IMR-90 (cell line): ENCODE measurements around the gene TFPI. TPM values are rescaled to one million over a fixed set of nuclear protein-coding genes. Genes with fewer than 3 reads are reported as not detected.

ENCODE experiments used
- ATAC-seq: fragments of 200-7000 bp; cut with Tn5 transposase; 2 replicates; pipeline ENCODE4 v1.9.1; 2020; ENCODE audit warnings: low read depth, mild to moderate bottlenecking, moderate library complexity
- BruUV-seq: library from RNA; stranded (reverse); fragments of 400-500 nt; replicated peaks from 2 replicates; lab custom pipeline; 2021; lab: Mats Ljungman, UMichigan
- CTCF ChIA-PET: fragments of 300-600 bp; formaldehyde crosslinking; extraction: SDS; loops from one replicate; lab custom pipeline; 2021; ENCODE audit warnings: antibody characterized with exemption; lab: Yijun Ruan, JAX
- POLR2A ChIA-PET: fragments of 300-600 bp; sonication (Branson Sonifier 250); formaldehyde crosslinking; loops from one replicate; lab custom pipeline; 2022; ENCODE audit warnings: antibody characterized with exemption; ENCODE audit not compliant: unreplicated experiment; lab: Charles Lee
- DNase-seq: peaks from one replicate; pipeline ENCODE4 v3.0.0; 2013
- H2AFZ ChIP-seq: replicated peaks from 2 replicates; pipeline ENCODE3; 2013; ENCODE audit warnings: low read length, mild to moderate bottlenecking; ENCODE audit not compliant: poor library complexity
- H2AK5ac ChIP-seq: 2 replicates; pipeline ENCODE4 v1.6.1; 2013; ENCODE audit warnings: low read depth, low read length, inconsistent platforms
- H2AK9ac ChIP-seq: replicated peaks from 2 replicates; pipeline ENCODE3; 2013; ENCODE audit warnings: mild to moderate bottlenecking, low read depth, low read length, moderate library complexity; ENCODE audit not compliant: poor library complexity
- H2BK120ac ChIP-seq: 2 replicates; pipeline ENCODE4 v1.6.1; 2013; ENCODE audit warnings: low read depth, low read length, inconsistent platforms
- H2BK15ac ChIP-seq: 3 replicates; pipeline ENCODE4 v1.6.1; 2013; ENCODE audit warnings: low read depth, low read length, inconsistent platforms
- H2BK20ac ChIP-seq: 2 replicates; pipeline ENCODE4 v1.6.1; 2013; ENCODE audit warnings: low read depth, mild to moderate bottlenecking, inconsistent platforms, low read length, moderate library complexity
- H2BK5ac ChIP-seq: 2 replicates; pipeline ENCODE4 v1.6.1; 2013; ENCODE audit warnings: mild to moderate bottlenecking, low read depth, low read length, inconsistent platforms; ENCODE audit not compliant: poor library complexity, severe bottlenecking
- H3K14ac ChIP-seq: replicated peaks from 2 replicates; pipeline ENCODE4 v1.6.1; 2013; ENCODE audit warnings: low read depth, low read length, inconsistent platforms
- H3K18ac ChIP-seq: 2 replicates; pipeline ENCODE4 v1.6.1; 2013; ENCODE audit warnings: low read depth, low read length, control low read depth
- H3K23ac ChIP-seq: 2 replicates; pipeline ENCODE4 v1.6.1; 2013; ENCODE audit warnings: low read depth, low read length, inconsistent platforms
- H3K27ac ChIP-seq: 2 replicates; pipeline ENCODE4 v1.5.1; 2013; ENCODE audit warnings: mild to moderate bottlenecking, control low read depth, low read length; ENCODE audit not compliant: insufficient read depth
- H3K27me3 ChIP-seq: 2 replicates; pipeline ENCODE4 v1.6.1; 2013; ENCODE audit warnings: low read length; ENCODE audit not compliant: control insufficient read depth, insufficient read depth
- H3K36me3 ChIP-seq: 2 replicates; pipeline ENCODE4 v1.6.1; 2013; ENCODE audit warnings: low read length, mixed read lengths; ENCODE audit not compliant: control insufficient read depth, insufficient read depth
- H3K4ac ChIP-seq: 2 replicates; pipeline ENCODE4 v1.6.1; 2013; ENCODE audit warnings: low read depth, low read length, inconsistent platforms
- H3K4me1 ChIP-seq: 2 replicates; pipeline ENCODE4 v1.6.1; 2013; ENCODE audit warnings: low read length, mixed read lengths; ENCODE audit not compliant: control insufficient read depth, insufficient read depth
- H3K4me2 ChIP-seq: 2 replicates; pipeline ENCODE4 v1.6.1; 2013; ENCODE audit warnings: low read depth, mild to moderate bottlenecking, control low read depth, low read length, moderate library complexity
- H3K4me3 ChIP-seq: 2 replicates; pipeline ENCODE4 v1.5.1; 2013; ENCODE audit warnings: low read depth, mild to moderate bottlenecking, control low read depth, low read length, moderate library complexity; ENCODE audit not compliant: insufficient read depth
- H3K56ac ChIP-seq: 2 replicates; pipeline ENCODE4 v1.6.1; 2013; ENCODE audit warnings: low read length, inconsistent platforms; ENCODE audit not compliant: insufficient read depth; ENCODE audit errors: extremely low read depth
- H3K79me1 ChIP-seq, 2 experiments: 2 replicates each; pipeline ENCODE4 v1.6.1; 2013; ENCODE audit warnings: low read length in 2 of 2, inconsistent platforms in 1 of 2, low read depth in 1 of 2
- H3K9ac ChIP-seq: 2 replicates; pipeline ENCODE4 v1.6.1; 2013; ENCODE audit warnings: low read depth, low read length, control low read depth
- H3K9me1 ChIP-seq: 2 replicates; pipeline ENCODE4 v1.6.1; 2013; ENCODE audit warnings: low read length, inconsistent platforms; ENCODE audit not compliant: insufficient read depth
- H3K9me3 ChIP-seq: 2 replicates; pipeline ENCODE4 v1.6.1; 2013; ENCODE audit warnings: low read length; ENCODE audit not compliant: control insufficient read depth, insufficient read depth
- H4K20me1 ChIP-seq: 2 replicates; pipeline ENCODE4 v1.6.1; 2013; ENCODE audit warnings: low read length, inconsistent platforms; ENCODE audit not compliant: insufficient read depth
- H4K5ac ChIP-seq: 2 replicates; pipeline ENCODE4 v1.6.1; 2013; ENCODE audit warnings: mild to moderate bottlenecking, low read depth, low read length, control low read depth
- H4K8ac ChIP-seq, 2 experiments: 2 replicates each; pipeline ENCODE4 v1.6.1; 2013; ENCODE audit warnings: low read depth in 2 of 2, low read length in 2 of 2, control low read depth in 1 of 2, inconsistent platforms in 1 of 2
- H4K91ac ChIP-seq: 2 replicates; pipeline ENCODE4 v1.6.1; 2013; ENCODE audit warnings: low read depth, low read length, inconsistent platforms; ENCODE audit not compliant: insufficient read depth
- BHLHE40 ChIP-seq: fragments of 150-350 bp; IDR thresholded peaks from 2 replicates; pipeline ENCODE4 v1.6.1; 2016; ENCODE audit warnings: mild to moderate bottlenecking, low read depth, low read length
- CEBPB ChIP-seq: IDR thresholded peaks from 2 replicates; pipeline ENCODE4 v1.6.1; 2012; ENCODE audit warnings: low read depth, low read length, improper control_type of control experiment
- CHD1 ChIP-seq: IDR thresholded peaks from 2 replicates; pipeline ENCODE4 v1.6.1; 2012; ENCODE audit warnings: low read depth, low read length, improper control_type of control experiment
- FOS ChIP-seq: fragments of 150-350 bp; IDR thresholded peaks from 2 replicates; pipeline ENCODE4 v1.6.1; 2016; ENCODE audit warnings: low read depth, low read length
- MAFK ChIP-seq: IDR thresholded peaks from 2 replicates; pipeline ENCODE4 v1.6.1; 2012; ENCODE audit warnings: low read depth, low read length, improper control_type of control experiment
- MAZ ChIP-seq: IDR thresholded peaks from 2 replicates; pipeline ENCODE4 v1.6.1; 2012; ENCODE audit warnings: low read depth, mild to moderate bottlenecking, low read length, improper control_type of control experiment, moderate library complexity, borderline replicate concordance
- MXI1 ChIP-seq: IDR thresholded peaks from 2 replicates; pipeline ENCODE4 v1.6.1; 2012; ENCODE audit warnings: low read depth, mild to moderate bottlenecking, low read length, moderate library complexity, borderline replicate concordance
- NFE2L2 ChIP-seq: fragments of 150-350 bp; IDR thresholded peaks from 2 replicates; pipeline ENCODE4 v1.6.1; 2016; ENCODE audit warnings: low read depth, mild to moderate bottlenecking, low read length
- RAD21 ChIP-seq: IDR thresholded peaks from 2 replicates; pipeline ENCODE4 v1.6.1; 2012; ENCODE audit warnings: low read length, improper control_type of control experiment
- RCOR1 ChIP-seq: IDR thresholded peaks from 2 replicates; pipeline ENCODE4 v1.6.1; 2012; ENCODE audit warnings: mild to moderate bottlenecking, low read length, improper control_type of control experiment; ENCODE audit not compliant: insufficient replicate concordance
- WGBS, 2 experiments: methylation state at CpG; one replicate each; pipeline versions ENCODE4 v1.1.5 to v1.1.7; 2013; ENCODE audit warnings: missing lambda C conversion rate in 2 of 2; ENCODE audit not compliant: insufficient read length in 1 of 2; ENCODE audit errors: extremely low coverage in 2 of 2; 5-methylcytosine and 5-hydroxymethylcytosine counted together
- dilution Hi-C: fragments of 300-500 bp; cut with HindIII; formaldehyde crosslinking; loops from one replicate; pipeline ENCODE4 v1.14.3; 2018; ENCODE audit warnings: low sequenced_read_pairs; ENCODE audit not compliant: unreplicated experiment
- in situ Hi-C: fragments of 300-500 bp; cut with MboI; formaldehyde crosslinking; loops from 3 replicates; pipeline ENCODE4 v1.14.3; 2019; ENCODE audit warnings: low sequenced_read_pairs, inconsistent platforms, mixed read lengths
- intact Hi-C: fragments of 100-400 bp; cut with micrococcal nuclease; formaldehyde crosslinking; loops from 2 replicates; pipeline ENCODE4 v1.10.0; 2022
- polyA plus RNA-seq, 3 experiments: library from polyadenylated mRNA; depleted of rRNA; stranded (reverse); fragments of >200 nt; gene quantifications; 2 replicates each; pipeline ENCODE4 v1.2.3, GENCODE V29; 2012; ENCODE audit warnings: low replicate concordance in 1 of 3
- total RNA-seq: library from RNA; depleted of rRNA; stranded (reverse); fragments of >200 nt; gene quantifications from 2 replicates; pipeline ENCODE4 v1.2.3, GENCODE V29; 2012
- TF ChIP-seq, protein P1 (sequence below): fragments of 150-350 bp; IDR thresholded peaks from 2 replicates; pipeline ENCODE4 v1.6.1; 2016; ENCODE audit warnings: low read depth, mild to moderate bottlenecking, low read length, moderate library complexity, borderline replicate concordance
- TF ChIP-seq, protein P2 (sequence below): conservative IDR thresholded peaks from 2 replicates; pipeline ENCODE4 v1.5.1; 2012; ENCODE audit warnings: mild to moderate bottlenecking, low read depth, low read length, improper control_type of control experiment

Gene TFPI
- total and polyA plus RNA-seq, 2 of the 4 experiments (the other 2 are of a cell fraction): 33.9 to 83.0 TPM

- H3K79me1 ChIP-seq: no peaks in the 10 kb centered on the region
- TF ChIP-seq BHLHE40 (no peak), MXI1 (no peak), FOS (no peak), CHD1 (no peak), MAFK (no peak), NFE2L2 (no peak), RAD21 (no peak), RCOR1 (no peak), MAZ (no peak), CEBPB (no peak)
- TF ChIP-seq, protein P1, sequence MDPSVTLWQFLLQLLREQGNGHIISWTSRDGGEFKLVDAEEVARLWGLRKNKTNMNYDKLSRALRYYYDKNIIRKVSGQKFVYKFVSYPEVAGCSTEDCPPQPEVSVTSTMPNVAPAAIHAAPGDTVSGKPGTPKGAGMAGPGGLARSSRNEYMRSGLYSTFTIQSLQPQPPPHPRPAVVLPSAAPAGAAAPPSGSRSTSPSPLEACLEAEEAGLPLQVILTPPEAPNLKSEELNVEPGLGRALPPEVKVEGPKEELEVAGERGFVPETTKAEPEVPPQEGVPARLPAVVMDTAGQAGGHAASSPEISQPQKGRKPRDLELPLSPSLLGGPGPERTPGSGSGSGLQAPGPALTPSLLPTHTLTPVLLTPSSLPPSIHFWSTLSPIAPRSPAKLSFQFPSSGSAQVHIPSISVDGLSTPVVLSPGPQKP: no peak
- TF ChIP-seq, protein P2, sequence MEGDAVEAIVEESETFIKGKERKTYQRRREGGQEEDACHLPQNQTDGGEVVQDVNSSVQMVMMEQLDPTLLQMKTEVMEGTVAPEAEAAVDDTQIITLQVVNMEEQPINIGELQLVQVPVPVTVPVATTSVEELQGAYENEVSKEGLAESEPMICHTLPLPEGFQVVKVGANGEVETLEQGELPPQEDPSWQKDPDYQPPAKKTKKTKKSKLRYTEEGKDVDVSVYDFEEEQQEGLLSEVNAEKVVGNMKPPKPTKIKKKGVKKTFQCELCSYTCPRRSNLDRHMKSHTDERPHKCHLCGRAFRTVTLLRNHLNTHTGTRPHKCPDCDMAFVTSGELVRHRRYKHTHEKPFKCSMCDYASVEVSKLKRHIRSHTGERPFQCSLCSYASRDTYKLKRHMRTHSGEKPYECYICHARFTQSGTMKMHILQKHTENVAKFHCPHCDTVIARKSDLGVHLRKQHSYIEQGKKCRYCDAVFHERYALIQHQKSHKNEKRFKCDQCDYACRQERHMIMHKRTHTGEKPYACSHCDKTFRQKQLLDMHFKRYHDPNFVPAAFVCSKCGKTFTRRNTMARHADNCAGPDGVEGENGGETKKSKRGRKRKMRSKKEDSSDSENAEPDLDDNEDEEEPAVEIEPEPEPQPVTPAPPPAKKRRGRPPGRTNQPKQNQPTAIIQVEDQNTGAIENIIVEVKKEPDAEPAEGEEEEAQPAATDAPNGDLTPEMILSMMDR: no peak
- H3K18ac ChIP-seq: peak overlapping the region; percentile 33; the same call in 1 of the 2 replicates
- no peak overlapping the region; the same call in 1 of the 2 replicates for H2AK5ac ChIP-seq
- H3K4me3 ChIP-seq: no peak overlapping the region
- intact Hi-C loops: loop anchor here (2.0 kb wide), 1 partner anchor 27 kb away; no protein-coding TSS in a partner anchor
- H3K56ac ChIP-seq: no peak overlapping the region
- H4K8ac ChIP-seq: no peak overlapping the region; a peak in 1 of 4 replicates
- H3K27ac ChIP-seq: no peak overlapping the region
- H3K9me3 ChIP-seq: peaks cover 2% of the 10 kb centered on the region; the same call in 1 of the 2 replicates
- peak overlapping the region; percentile 40 for H2BK120ac ChIP-seq
- peak overlapping the region; percentile 91; the same call in 1 of the 3 replicates for H2BK15ac ChIP-seq
- peaks cover 3% of the 10 kb centered on the region; the same call in 1 of the 2 replicates for H3K9me1 ChIP-seq
- no peak overlapping the region for H3K9ac ChIP-seq
- no peak overlapping the region for H3K14ac ChIP-seq
- in situ Hi-C loops: no loop called here
- H2BK5ac ChIP-seq: no peak overlapping the region
- ATAC-seq (no peak), DNase-seq (no peak)
- no peaks in the 10 kb centered on the region for H4K20me1 ChIP-seq
- H3K27me3 ChIP-seq: no peaks in the 10 kb centered on the region
- no peaks in the 10 kb centered on the region for H3K36me3 ChIP-seq
- dilution Hi-C loops: no loop called here
- ChIA-PET CTCF (interaction anchor here (2.4 to 2.5 kb wide), 2 partner anchors 72 to 74 kb away, joined by 11 to 19 read pairs; no protein-coding TSS in a partner anchor), POLR2A (no interaction called here)
- peaks cover 8% of the 10 kb centered on the region for H3K4me1 ChIP-seq
- WGBS, 2 experiments: no CpG with 5 or more reads among the region's 2 CpGs
- no peak overlapping the region; the same call in 1 of the 2 replicates for H4K91ac ChIP-seq
- no peak overlapping the region; the same call in 1 of the 2 replicates for H4K5ac ChIP-seq
- no peak overlapping the region for H2AK9ac ChIP-seq
- H3K4ac ChIP-seq: no peak overlapping the region; the same call in 1 of the 2 replicates
- no peak overlapping the region for H2AFZ ChIP-seq
- H3K23ac ChIP-seq: no peak overlapping the region
- no peak overlapping the region for H3K4me2 ChIP-seq
- peak overlapping the region; percentile 42 for H2BK20ac ChIP-seq
- BruUV-seq: no TSS peak
Measured at GRCh38 chr2:187573722-187574121, 19.5 kb upstream of the TFPI start.
